ENCODE results near the gene ZBP1. TPM values are rescaled to one million over a fixed set of nuclear protein-coding genes. Genes with fewer than 3 reads are reported as not detected.
A peak's percentile ranks its signal among the peaks of the same experiment; 100 is the strongest.

Gene ZBP1
- total RNA-seq, 6 experiments from 2014 or later = 0.14 to 0.75 (median 0.36) TPM; not detected in 2

DNA sequence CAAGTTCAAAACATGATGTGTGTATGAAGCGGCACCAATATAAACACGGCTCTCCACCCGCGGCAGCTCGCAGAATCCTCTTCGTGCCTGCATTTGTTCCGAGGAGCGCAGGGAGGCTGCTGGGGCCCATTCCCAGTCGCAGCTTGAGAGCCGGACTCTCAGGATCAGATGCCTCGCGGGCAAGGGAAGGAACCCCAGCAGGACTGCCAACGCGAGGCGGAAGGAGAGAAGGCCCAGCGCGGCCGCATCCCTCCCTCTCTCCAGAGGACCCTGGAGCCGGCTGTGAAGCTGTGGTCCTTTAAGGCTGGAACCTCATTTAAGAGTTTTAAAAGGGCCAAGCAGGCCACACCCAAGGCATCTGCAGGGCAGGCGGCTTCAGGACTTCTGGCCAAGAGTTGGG, 44.2 kb upstream of the ZBP1 start:
- H3K27me3 ChIP-seq = no peaks in the 10 kb centered on the region
- 81% methylated on average over 14 of the region's 20 CpGs for WGBS (ENCODE audit: insufficient coverage, low coverage, low lambda C conversion rate, missing lambda C conversion rate)
- no peak overlapping the region for H3K4me3 ChIP-seq
- ATAC-seq (no peak), DNase-seq (peak in 1 of 3 donors; percentile 44)
- no peaks in the 10 kb centered on the region for H3K9me3 ChIP-seq
- H3K27ac ChIP-seq = no peak overlapping the region
- H3K4me1 ChIP-seq = no peaks in the 10 kb centered on the region
- intact Hi-C loops (cut with DNase I) = no loop called here
- TF ChIP-seq POLR2A (IDR thresholded peaks at IDR 0.05) (no peak), CTCF (IDR thresholded peaks at IDR 0.05) (no peak)
- no peaks in the 10 kb centered on the region for H3K36me3 ChIP-seq

DNA sequence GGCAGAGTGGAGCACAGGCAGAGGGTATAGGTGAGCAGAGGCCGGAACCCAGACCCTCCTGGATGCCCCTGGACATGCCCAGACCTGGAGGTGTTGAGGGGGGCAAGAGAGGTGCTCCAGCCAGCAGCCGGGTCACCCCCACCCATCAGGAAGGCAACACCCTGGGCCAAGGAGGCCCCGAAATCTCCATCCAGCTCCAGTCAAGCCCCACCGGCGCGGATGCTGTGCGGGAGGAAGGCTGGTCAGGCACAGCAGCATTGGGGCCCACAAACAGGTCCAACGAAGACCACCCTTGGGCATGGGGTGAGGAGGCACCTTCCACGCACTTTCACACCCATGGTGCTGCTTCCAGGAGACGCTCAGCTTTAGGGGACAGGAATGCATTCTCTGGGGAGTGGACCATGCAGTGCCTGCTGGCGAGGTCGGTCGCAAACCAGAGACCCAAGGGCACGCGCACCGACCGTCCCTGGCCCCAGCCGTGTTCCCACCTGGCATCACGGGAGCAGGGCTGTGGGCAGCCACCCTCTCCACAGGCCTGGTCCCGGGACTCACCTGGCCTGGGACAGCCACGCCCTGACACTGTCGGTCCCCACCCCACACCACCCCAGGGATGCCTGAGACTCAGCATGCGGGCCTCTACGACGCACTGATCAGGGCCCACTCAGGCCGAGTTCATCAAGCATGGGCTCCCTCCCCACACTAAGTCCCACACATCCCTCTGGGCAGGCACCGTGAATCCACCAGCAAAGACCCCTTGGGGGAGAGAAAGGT, 43.6 kb upstream of the ZBP1 start:
- TF ChIP-seq POLR2A (IDR thresholded peaks at IDR 0.05) = no peak
- no peak for TF ChIP-seq CTCF (IDR thresholded peaks at IDR 0.05)
- H3K4me1 ChIP-seq = no peaks in the 10 kb centered on the region
- intact Hi-C loops (cut with DNase I) = no loop called here
- H3K27ac ChIP-seq = no peak overlapping the region
- H3K27me3 ChIP-seq = no peaks in the 10 kb centered on the region
- no peaks in the 10 kb centered on the region for H3K9me3 ChIP-seq
- no peak overlapping the region for H3K4me3 ChIP-seq
- WGBS (ENCODE audit: insufficient coverage, low coverage, low lambda C conversion rate, missing lambda C conversion rate) = 64% methylated on average over 4 of the region's 27 CpGs
- no peaks in the 10 kb centered on the region for H3K36me3 ChIP-seq
- no peak for ATAC-seq
- peak in 2 of 3 donors; percentile 14 to 48 for DNase-seq

DNA sequence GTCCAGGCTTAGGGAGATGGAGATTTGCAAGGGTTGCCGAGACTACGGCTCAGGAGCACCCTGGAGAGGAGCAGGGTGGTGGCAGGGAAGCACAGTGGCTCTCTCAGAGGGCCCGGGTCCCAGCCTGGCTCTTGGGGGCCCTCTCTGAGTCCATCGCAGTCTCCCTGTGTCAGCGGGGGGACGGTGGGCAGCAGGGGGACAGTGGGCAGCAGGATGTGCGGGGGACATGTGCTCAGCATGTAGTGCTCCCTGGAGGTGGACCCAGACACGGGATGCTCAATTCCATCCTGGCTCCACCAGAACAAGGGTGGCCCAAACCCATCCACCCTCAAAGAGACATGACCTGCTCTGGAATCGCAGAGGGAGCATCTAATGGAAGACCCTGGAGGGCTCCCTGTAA, 43.0 kb upstream of the ZBP1 start:
- no peak for ATAC-seq
- Histone ChIP-seq H3K9me3 (no peaks in the 10 kb centered on the region), H3K4me3 (no peak overlapping the region), H3K27ac (no peak overlapping the region), H3K27me3 (no peaks in the 10 kb centered on the region), H3K36me3 (no peaks in the 10 kb centered on the region), H3K4me1 (no peaks in the 10 kb centered on the region)
- intact Hi-C loops (cut with DNase I) = no loop called here
- TF ChIP-seq CTCF (IDR thresholded peaks at IDR 0.05) (no peak), POLR2A (IDR thresholded peaks at IDR 0.05) (no peak)
- DNase-seq = peak in 2 of 3 donors; percentile 13 to 38
- 50% methylated on average over 1 of the region's 9 CpGs for WGBS (ENCODE audit: insufficient coverage, low coverage, low lambda C conversion rate, missing lambda C conversion rate)

- no peaks in the 10 kb centered on the region for H3K4me1 ChIP-seq
- no peak for ATAC-seq
- H3K27me3 ChIP-seq = no peaks in the 10 kb centered on the region
- intact Hi-C loops (cut with DNase I) = no loop called here
- H3K36me3 ChIP-seq = no peaks in the 10 kb centered on the region
- WGBS (ENCODE audit: insufficient coverage, low coverage, low lambda C conversion rate, missing lambda C conversion rate) = 48% methylated on average over 8 of the region's 21 CpGs
- no peak overlapping the region for H3K27ac ChIP-seq
- peak in 2 of 3 donors; percentile 10 to 39 for DNase-seq
- H3K9me3 ChIP-seq = no peaks in the 10 kb centered on the region
- TF ChIP-seq POLR2A (IDR thresholded peaks at IDR 0.05) (no peak), CTCF (IDR thresholded peaks at IDR 0.05) (no peak)
- H3K4me3 ChIP-seq = no peak overlapping the region
Measured at GRCh38 chr20:57662456-57663240, 42.4 kb upstream of the ZBP1 start.

All from right lobe of liver (tissue), 6 donors.